Spleen (tissue), 7 donors: Measurements from ENCODE around the gene C5.

Experiments used
- CTCF ChIP-seq, 11 experiments: fragments of 200-600 bp in 7 of 11; fragments of 450-650 bp in 4 of 11; sonication (generic) in 4 of 11; IDR thresholded peaks in 8 of 11; conservative IDR thresholded peaks in 3 of 11; 1 replicate in 7 of 11; 2 replicates in 4 of 11; pipeline versions ENCODE4 v1.4.0 to v1.8.0; 2016 to 2021; ENCODE audit warnings: antibody characterized with exemption in 11 of 11, inconsistent platforms in 4 of 11, mild to moderate bottlenecking in 1 of 11
- POLR2A ChIP-seq, 3 donors: fragments of 450-650 bp; IDR thresholded peaks; one replicate each; pipeline ENCODE4 v1.5.1; 2017; ENCODE audit warnings: antibody characterized with exemption in 3 of 3, mild to moderate bottlenecking in 1 of 3
- POLR2AphosphoS5 ChIP-seq, 3 donors: sonication (generic); formaldehyde crosslinking; IDR thresholded peaks; one replicate each; pipeline ENCODE4 v1.5.1; 2017; ENCODE audit warnings: antibody characterized with exemption in 3 of 3
- donor health status: DM: no; HTN: no; CAD: no; lungs with moderate emphysema.
- donor health status: DM: no; HTN: no; CAD: no.
- donor health status: DM: no; HTN: no; CAD: no.

DNA sequence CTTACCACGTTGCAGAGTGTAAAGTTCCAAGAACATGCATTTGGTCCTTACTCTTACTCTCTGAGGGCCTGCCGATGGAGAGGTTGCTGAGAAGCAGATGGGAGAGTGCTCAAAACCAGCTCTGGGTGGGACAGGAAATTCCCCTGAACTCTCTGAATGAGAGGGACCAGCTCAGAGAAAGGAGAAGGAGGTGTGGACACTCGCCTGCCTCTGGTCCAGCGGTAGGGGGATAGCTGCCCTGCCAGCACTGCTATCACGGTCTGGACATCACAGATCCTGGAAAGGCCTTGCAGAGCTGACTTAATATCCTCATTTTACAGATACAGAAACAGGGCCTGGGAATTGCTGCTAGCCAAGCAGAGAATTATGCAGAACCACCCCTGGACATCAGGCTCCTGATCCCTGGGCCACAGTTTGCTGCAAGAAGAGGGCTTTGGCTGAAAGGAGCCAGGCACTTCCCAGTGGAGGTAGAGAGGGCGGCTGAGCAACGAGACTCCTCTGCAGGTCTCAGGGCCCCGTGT, 128.4 kb downstream of the C5 start:
- no peak for TF ChIP-seq POLR2A (IDR thresholded peaks at IDR 0.05)
- no peak for TF ChIP-seq CTCF (IDR thresholded peaks at IDR 0.05 in 8 of 11, conservative IDR thresholded peaks at IDR 0.05 in 3 of 11)
- no peak for TF ChIP-seq POLR2AphosphoS5 (IDR thresholded peaks at IDR 0.05)
